A549 (cell line): ENCODE measurements around the gene MLYCD. TPM values are rescaled to one million over a fixed set of nuclear protein-coding genes. Genes with fewer than 3 reads are reported as not detected.
A peak's percentile ranks its signal among the peaks of the same experiment; 100 is the strongest.

Experiments
- ATAC-seq, 2 experiments: fragments of 200-7000 bp in 1 of 2; fragments of >200 bp in 1 of 2; cut with Nextera tagmentation in 1 of 2; cut with Tn5 transposase in 1 of 2; 3 replicates each; pipeline versions ENCODE4 v1.8.0 to v1.9.1; 2018 to 2020; ENCODE audit warnings: mild to moderate bottlenecking in 1 of 2, moderate library complexity in 1 of 2
- CTCF ChIA-PET: fragments of 300-600 bp; sonication (Branson Sonifier 250); formaldehyde crosslinking; extraction: SDS; loops from one replicate; lab custom pipeline; 2021; ENCODE audit warnings: antibody characterized with exemption, inconsistent platforms; lab: Yijun Ruan, JAX
- POLR2A ChIA-PET: fragments of 350-600 bp; formaldehyde crosslinking; extraction: SDS; loops from one replicate; lab custom pipeline; 2021; ENCODE audit warnings: antibody characterized with exemption, inconsistent platforms; lab: Yijun Ruan, JAX
- DNase-seq, 2 experiments: peaks; one replicate each; pipeline versions ENCODE4 v3.0.0 to v3.0.0-alpha.2; 2011 to 2016; ENCODE audit warnings: low read depth in 1 of 2, low spot score in 1 of 2
- FAIRE-seq: peaks from 2 replicates; lab custom pipeline; 2011; peaks lifted over from hg19 to GRCh38; lab: Jason Lieb, UNC
- H3K27ac ChIP-seq, 2 experiments: fragments of >200 bp; sonication (Bioruptor Twin); formaldehyde crosslinking; 3 replicates each; pipeline ENCODE4 v1.5.1; 2016 to 2017
- H3K4me1 ChIP-seq: fragments of >200 bp; sonication (Bioruptor Twin); formaldehyde crosslinking; 3 replicates; pipeline ENCODE4 v1.6.1; 2016
- H3K4me2 ChIP-seq: fragments of >200 bp; sonication (Bioruptor Twin); formaldehyde crosslinking; 3 replicates; pipeline ENCODE4 v1.6.1; 2016
- H3K4me3 ChIP-seq: fragments of >200 bp; sonication (Bioruptor Twin); formaldehyde crosslinking; 3 replicates; pipeline ENCODE4 v1.5.1; 2016
- H3K9me3 ChIP-seq: fragments of >200 bp; sonication (Bioruptor Twin); formaldehyde crosslinking; 3 replicates; pipeline ENCODE4 v1.6.1; 2016
- BCL3 ChIP-seq: fragments of >200 bp; sonication (Bioruptor Twin); formaldehyde crosslinking; IDR thresholded peaks from 3 replicates; pipeline ENCODE4 v1.6.1; 2016
- BHLHE40 ChIP-seq: IDR thresholded peaks from 2 replicates; pipeline ENCODE4 v1.6.1; 2012; ENCODE audit warnings: low read depth, low read length, inconsistent platforms
- CTCF ChIP-seq: fragments of >200 bp; sonication (Bioruptor Twin); formaldehyde crosslinking; IDR thresholded peaks from 3 replicates; pipeline ENCODE4 v1.5.1; 2016
- EP300 ChIP-seq, 2 experiments: fragments of >200 bp; sonication (Bioruptor Twin); formaldehyde crosslinking; IDR thresholded peaks; 2 replicates in 1 of 2; 3 replicates in 1 of 2; pipeline ENCODE4 v1.6.1; 2016 to 2017
- FOSL2 ChIP-seq, 2 experiments: fragments of 450-650 bp in 1 of 2; fragments of >200 bp in 1 of 2; sonication (Bioruptor Twin) in 1 of 2; formaldehyde crosslinking; IDR thresholded peaks; 2 replicates each; pipeline versions ENCODE4 v1.5.0 to v1.6.1; 2016 to 2020; ENCODE audit warnings: mild to moderate bottlenecking in 1 of 2, moderate library complexity in 1 of 2
- HDAC2 ChIP-seq: fragments of 200-600 bp; sonication (generic); IDR thresholded peaks from 2 replicates; pipeline ENCODE4 v1.6.1; 2016
- JUN ChIP-seq, 2 experiments: fragments of >200 bp; sonication (Bioruptor Twin); formaldehyde crosslinking; IDR thresholded peaks; 2 replicates in 1 of 2; 3 replicates in 1 of 2; pipeline ENCODE4 v1.6.1; 2016 to 2017
- JUNB ChIP-seq: fragments of >200 bp; sonication (Bioruptor Twin); formaldehyde crosslinking; IDR thresholded peaks from 2 replicates; pipeline ENCODE4 v1.6.1; 2016
- PBX3 ChIP-seq: IDR thresholded peaks from 2 replicates; pipeline ENCODE4 v1.6.1; 2012
- PHF8 ChIP-seq: fragments of 200-600 bp; sonication (generic); IDR thresholded peaks from 2 replicates; pipeline ENCODE4 v1.6.1; 2016; ENCODE audit warnings: low read depth, mild to moderate bottlenecking, antibody characterized with exemption, moderate library complexity, borderline replicate concordance
- POLR2AphosphoS2 ChIP-seq: conservative IDR thresholded peaks from 2 replicates; pipeline ENCODE4 v1.6.1; 2012; ENCODE audit warnings: low read length, improper control_type of control experiment, inconsistent platforms
- RAD21 ChIP-seq, 2 experiments: fragments of >200 bp in 1 of 2; sonication (Bioruptor Twin) in 1 of 2; formaldehyde crosslinking in 1 of 2; IDR thresholded peaks in 1 of 2; conservative IDR thresholded peaks in 1 of 2; 2 replicates in 1 of 2; 3 replicates in 1 of 2; pipeline ENCODE4 v1.6.1; 2012 to 2018; ENCODE audit warnings: inconsistent platforms in 1 of 2
- RARB ChIP-seq: fragments of 250-450 bp; sonication (Bioruptor Pico); IDR thresholded peaks from 2 replicates; pipeline ENCODE4 v1.8.0; 2021; ENCODE audit warnings: mild to moderate bottlenecking, moderate library complexity
- RCOR1 ChIP-seq: fragments of 150-350 bp; IDR thresholded peaks from 2 replicates; pipeline ENCODE4 v1.6.1; 2014; ENCODE audit warnings: antibody characterized with exemption, low read length, low read depth
- TP53 ChIP-seq: fragments of 250-450 bp; sonication (Bioruptor Pico); IDR thresholded peaks from 2 replicates; pipeline ENCODE4 v1.5.0; 2021; ENCODE audit warnings: mild to moderate bottlenecking, moderate library complexity
- ZC3H11A ChIP-seq: fragments of 450-650 bp; IDR thresholded peaks from 2 replicates; pipeline ENCODE4 v1.6.1; 2014; ENCODE audit warnings: antibody characterized with exemption, mild to moderate bottlenecking
- WGBS: methylation state at CpG from one replicate; pipeline ENCODE4 v1.1.6; 2017; ENCODE audit errors: missing lambda C conversion rate; 5-methylcytosine and 5-hydroxymethylcytosine counted together
- polyA plus RNA-seq, 4 experiments: library from polyadenylated mRNA; depleted of rRNA in 3 of 4; stranded (reverse); fragments of >200 nt; fragmentation: RNase III in 1 of 4; extraction: RNeasy Plus Mini Kit Qiagen cat#74134 plus additional on column Dnase treatment in 1 of 4; gene quantifications; 2 replicates in 3 of 4; 3 replicates in 1 of 4; pipeline ENCODE4 v1.2.3, GENCODE V29; 2011 to 2017

The MLYCD gene
- polyA plus RNA-seq, 2 of the 4 experiments (the other 2 are of a cell fraction): 1.3 to 1.7 TPM

- ChIA-PET POLR2A (interaction anchor here (1.2 kb wide), 1 partner anchor 10 kb away, joined by 6 read pairs; the partner anchor contains the start of gene OSGIN1), CTCF (interaction anchor here (1.3 to 16.1 kb wide), 3 partner anchors 9 to 101 kb away, joined by 6 to 414 read pairs (median 6); no protein-coding TSS in a partner anchor)
- Histone ChIP-seq H3K27ac (no peak overlapping the region), H3K4me2 (no peak overlapping the region), H3K4me3 (no peak overlapping the region), H3K9me3 (no peaks in the 10 kb centered on the region), H3K4me1 (no peaks in the 10 kb centered on the region)
- WGBS: 89% methylated on average over 22 of the region's 22 CpGs
- TF ChIP-seq JUN (IDR thresholded peaks at IDR 0.05) (0 out of 5 replicates have a peak, but pooled peaks of 1 of the 2 experiments have one; percentile 2), BHLHE40 (no peak), PBX3 (no peak), ZC3H11A (no peak), JUNB (no peak)
- TF ChIP-seq, all 56 proteins: peak for 1
- FAIRE-seq: no peak
- no peak for DNase-seq
- no peak for ATAC-seq
Measured at GRCh38 chr16:83963277-83964119, 64.6 kb downstream of the MLYCD start.

GRCh38 chr16:83964684-83965443 is 65.9 kb downstream of the MLYCD start:
- WGBS: 88% methylated on average over 15 of the region's 26 CpGs
- ChIA-PET CTCF (interaction anchor here (0.6 to 16.1 kb wide), 8 partner anchors 8 to 99 kb away, joined by 3 to 414 read pairs (median 6); no protein-coding TSS in a partner anchor), POLR2A (interaction anchor here (0.6 to 1.2 kb wide), 2 partner anchors 11 to 162 kb away, joined by 4 to 6 read pairs; partner anchors contain the start of gene OSGIN1)
- TF ChIP-seq TP53 (peak; percentile 23; the same call in 1 of the 2 replicates), FOSL2 (IDR thresholded peaks at IDR 0.05) (no peak), FOSL2 (CRISPR knock-in tag; IDR thresholded peaks at IDR 0.05) (no peak), POLR2AphosphoS2 (peak; percentile 90), EP300 (IDR thresholded peaks at IDR 0.05) (no peak), RAD21 (conservative IDR thresholded peaks at IDR 0.05 in 1 of 2, IDR thresholded peaks at IDR 0.05 in 1 of 2) (no peak), CTCF (no peak), RARB (CRISPR knock-in tag) (peak; percentile 21; the same call in 1 of the 2 replicates), HDAC2 (no peak), PHF8 (no peak), RCOR1 (no peak)
- H3K9me3 ChIP-seq: no peaks in the 10 kb centered on the region
- no peak for FAIRE-seq
- no peak overlapping the region for H3K4me2 ChIP-seq
- no peak overlapping the region for H3K27ac ChIP-seq
- peak in 1 of 2 experiments; percentile 8; a peak in 3 of 6 replicates for ATAC-seq
- no peak for DNase-seq
- H3K4me1 ChIP-seq: no peaks in the 10 kb centered on the region
- H3K4me3 ChIP-seq: no peak overlapping the region

- DNase-seq (no peak), FAIRE-seq (no peak)
Measured at GRCh38 chr16:83965444-83966152, 66.7 kb downstream of the MLYCD start.

More at GRCh38 chr16:83965444-83966152, 66.7 kb downstream of the MLYCD start:
- CTCF ChIA-PET: interaction anchor here (0.6 to 16.1 kb wide), 10 partner anchors 9 to 221 kb away, joined by 3 to 414 read pairs (median 4); partner anchors contain the start of gene TAF1C
- no peak overlapping the region for H3K4me3 ChIP-seq
- no peak overlapping the region for H3K27ac ChIP-seq
- H3K4me2 ChIP-seq: no peak overlapping the region
- TF ChIP-seq BCL3 (no peak), PBX3 (no peak)
- WGBS: 95% methylated on average over 27 of the region's 36 CpGs
- ATAC-seq: peak in 1 of 2 experiments; percentile 13; a peak in 3 of 6 replicates
- no peaks in the 10 kb centered on the region for H3K9me3 ChIP-seq
- POLR2A ChIA-PET: no interaction called here
- no peaks in the 10 kb centered on the region for H3K4me1 ChIP-seq
